ENCODE data around the gene PRR23C. TPM values are rescaled to one million over a fixed set of nuclear protein-coding genes. Genes with fewer than 3 reads are reported as not detected.

The PRR23C gene
- total RNA-seq, 1 donor from 2014 or later = not detected

DNA sequence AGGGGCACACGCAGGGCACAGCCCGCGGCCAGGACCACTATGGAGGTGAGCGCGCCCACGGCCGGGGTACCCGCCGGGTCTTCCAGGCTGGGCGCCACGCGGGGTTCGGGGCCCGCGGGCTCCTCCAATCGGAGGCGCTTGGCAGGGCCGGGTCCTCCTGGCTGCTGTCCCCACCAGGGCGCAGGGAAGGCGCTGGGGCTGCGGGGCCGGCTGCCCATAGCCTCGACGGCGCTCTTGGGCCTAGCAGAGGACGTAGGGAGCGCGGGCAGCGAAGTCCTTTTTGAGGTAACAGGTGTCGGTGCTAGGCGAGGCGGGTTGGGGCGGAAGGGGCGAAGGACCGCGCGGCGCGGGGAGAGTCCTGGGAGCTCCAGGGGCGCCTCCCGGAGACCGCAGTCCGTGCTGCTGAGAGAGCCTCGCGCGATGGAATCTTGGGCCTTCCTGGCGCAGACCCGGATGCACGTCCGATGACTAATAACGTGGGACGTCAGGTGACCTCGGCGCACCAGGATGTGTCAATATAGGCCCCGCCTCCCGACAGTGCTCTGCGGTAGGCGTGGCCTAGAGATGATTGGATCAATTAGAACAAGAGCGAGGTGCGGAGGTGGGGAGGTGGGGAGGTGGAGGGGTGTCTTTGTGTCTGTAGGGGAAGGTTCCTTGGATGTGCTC is 38.5 kb downstream of the PRR23C start, which contains the start of gene PRR23A:
Gene PRR23A (minus strand): TSS at position 218 of the 666 bp plus-strand sequence. CDS start 0 bp downstream, at position 218.
- intact Hi-C loops (cut with DNase I) = no loop called here
- ATAC-seq (no peak), DNase-seq (ENCODE audit: low spot score) (no peak)

DNA sequence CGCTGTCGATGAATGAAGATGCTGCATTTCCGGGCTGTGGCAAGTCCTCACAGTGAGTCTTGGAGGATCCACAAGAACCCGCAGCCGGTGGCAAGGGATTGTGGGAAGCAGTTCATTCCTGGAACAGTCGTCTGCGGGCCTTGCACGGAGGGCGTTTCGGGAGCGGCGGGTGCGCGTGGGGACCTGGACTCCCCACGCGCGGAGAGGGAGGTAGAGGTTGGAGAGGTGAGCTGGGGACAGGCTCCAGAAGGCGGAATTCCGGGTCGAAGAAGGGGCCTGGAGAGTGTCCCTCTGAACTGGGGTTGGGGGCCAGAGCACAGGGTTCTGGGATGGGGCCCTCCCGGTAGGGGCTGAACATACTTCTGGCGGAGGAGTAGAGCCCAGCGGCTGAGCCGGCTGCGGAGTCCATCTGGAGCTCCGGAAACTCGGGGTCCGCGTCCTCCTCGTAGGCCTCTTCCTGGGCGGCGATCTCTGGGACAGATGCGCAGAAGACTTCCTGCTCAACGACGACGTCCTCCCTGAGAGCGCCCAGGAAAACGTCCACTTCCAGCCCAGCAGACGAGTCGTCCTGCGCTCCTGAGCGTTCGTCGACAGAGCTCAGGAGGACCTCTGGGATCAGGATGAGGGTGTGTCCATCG is 39.2 kb downstream of the PRR23C start:
- intact Hi-C loops (cut with DNase I) = no loop called here
- DNase-seq (ENCODE audit: low spot score) = no peak
- no peak for ATAC-seq

DNA sequence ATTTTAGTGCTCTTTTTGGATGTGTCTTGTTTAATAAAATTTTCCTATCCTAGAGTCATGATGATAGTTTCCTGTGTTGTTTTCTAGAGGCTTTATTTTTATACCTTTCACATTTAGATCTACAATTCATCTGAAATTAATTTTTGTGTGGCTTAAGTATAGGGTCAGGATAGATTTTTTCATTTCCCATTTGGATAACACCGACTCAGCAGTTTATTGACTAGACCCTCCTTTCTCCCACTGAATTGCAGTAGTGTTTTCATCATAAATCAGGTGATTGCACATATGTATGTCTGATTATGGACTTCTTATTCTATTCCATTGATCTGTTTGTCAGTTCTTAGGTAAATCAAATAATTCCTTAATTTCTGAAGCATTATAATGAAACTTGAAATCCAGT is 49.0 kb downstream of the PRR23C start:
- intact Hi-C loops (cut with DNase I) = no loop called here
- DNase-seq (ENCODE audit: low spot score) (no peak), ATAC-seq (no peak)

Other genes with a start within 250 kb of the PRR23C start
- 28.8 TPM for gene PIK3CB, start 210.0 kb downstream of the PRR23C start, total RNA-seq
- gene FOXL2, start 97.8 kb downstream of the PRR23C start, total RNA-seq = 0.13 TPM
- not detected for gene FOXL2NB, start 97.7 kb downstream of the PRR23C start, total RNA-seq
- not detected for gene PRR23A, start 38.6 kb downstream of the PRR23C start, total RNA-seq
- not detected for gene PRR23B, start 24.0 kb downstream of the PRR23C start, total RNA-seq

Measured in sciatic nerve (tissue), 2 donors.